Breast epithelium (tissue), 4 donors: Measurements from ENCODE around the gene SLC16A13. TPM values are rescaled to one million over a fixed set of nuclear protein-coding genes. Genes with fewer than 3 reads are reported as not detected.

ENCODE experiments used
- DNase-seq, 2 donors: peaks; one replicate each; pipeline ENCODE4 v3.0.0-alpha.2; 2019; ENCODE audit warnings: low spot score in 2 of 2
- H3K27ac ChIP-seq, 2 donors: fragments of 200-600 bp; sonication (generic) in 1 of 2; one replicate each; pipeline ENCODE4 v1.5.1; 2016 to 2019; ENCODE audit warnings: mild to moderate bottlenecking in 1 of 2
- H3K27me3 ChIP-seq, 2 donors: fragments of 200-600 bp; sonication (generic) in 1 of 2; one replicate each; pipeline versions ENCODE4 v1.5.1 to v1.6.0; 2017 to 2019; ENCODE audit warnings: control low read depth in 1 of 2, mild to moderate bottlenecking in 1 of 2
- H3K36me3 ChIP-seq: fragments of 200-600 bp; one replicate; pipeline ENCODE4 v1.5.1; 2019
- H3K4me1 ChIP-seq, 2 donors: fragments of 200-600 bp; sonication (generic); one replicate each; pipeline ENCODE4 v1.5.1; 2016 to 2019; ENCODE audit warnings: control low read depth in 1 of 2
- H3K4me3 ChIP-seq, 3 donors: fragments of 200-600 bp; sonication (generic); 1 replicate in 2 of 3; 2 replicates in 1 of 3; pipeline ENCODE4 v1.5.1; 2016 to 2019; ENCODE audit warnings: mild to moderate bottlenecking in 3 of 3, moderate library complexity in 2 of 3
- H3K9me3 ChIP-seq, 2 donors: fragments of 200-600 bp; sonication (generic) in 1 of 2; one replicate each; pipeline ENCODE4 v1.5.1; 2016 to 2019; ENCODE audit warnings: control low read depth in 1 of 2
- CTCF ChIP-seq, 3 donors: fragments of 450-650 bp; IDR thresholded peaks; one replicate each; pipeline ENCODE4 v1.5.1; 2016 to 2017; ENCODE audit warnings: antibody characterized with exemption in 3 of 3, mild to moderate bottlenecking in 3 of 3, moderate library complexity in 3 of 3
- POLR2A ChIP-seq: fragments of 450-650 bp; IDR thresholded peaks from one replicate; pipeline ENCODE4 v1.6.1; 2016; ENCODE audit warnings: antibody characterized with exemption, mild to moderate bottlenecking, moderate library complexity
- POLR2AphosphoS5 ChIP-seq, 3 donors: sonication (generic); formaldehyde crosslinking; IDR thresholded peaks; one replicate each; pipeline ENCODE4 v1.6.1; 2017; ENCODE audit warnings: antibody characterized with exemption in 3 of 3
- intact Hi-C: fragments of 100-400 bp; cut with DNase I; formaldehyde crosslinking; loops from one replicate; pipeline ENCODE4 v1.15.1; 2023; ENCODE audit warnings: low total_unique reads
- total RNA-seq, 3 donors: library from RNA; depleted of rRNA; stranded (reverse); fragments of >200 nt; gene quantifications; one replicate each; pipeline ENCODE4 v1.1.0, GENCODE V29; 2016

The SLC16A13 gene
- total RNA-seq, 3 donors from 2014 or later = 0.32 to 3.5 (median 2.6) TPM

GRCh38 chr17:7016886-7017826 lies 18.7 kb upstream of the SLC16A13 start:
- intact Hi-C loops = no loop called here
- Histone ChIP-seq H3K4me3 (peak overlapping the region; percentile 67 to 84 (median 70)), H3K36me3 (no peaks in the 10 kb centered on the region), H3K27ac (peak overlapping the region; percentile 97 to 100), H3K27me3 (no peaks in the 10 kb centered on the region), H3K9me3 (no peaks in the 10 kb centered on the region), H3K4me1 (peaks cover 18 to 21% of the 10 kb centered on the region in 2 donors)
- TF ChIP-seq POLR2AphosphoS5 (IDR thresholded peaks at IDR 0.05) = no peak
- TF ChIP-seq CTCF (IDR thresholded peaks at IDR 0.05) = no peak
- no peak for TF ChIP-seq POLR2A
- DNase-seq = no peak

- intact Hi-C loops = no loop called here
- Histone ChIP-seq H3K4me1 (peaks cover 18 to 21% of the 10 kb centered on the region in 2 donors), H3K27me3 (no peaks in the 10 kb centered on the region), H3K36me3 (no peaks in the 10 kb centered on the region), H3K4me3 (peak overlapping the region; percentile 67 to 84 (median 70)), H3K9me3 (no peaks in the 10 kb centered on the region), H3K27ac (peak overlapping the region; percentile 97 to 100)
- DNase-seq = no peak
- no peak for TF ChIP-seq CTCF (IDR thresholded peaks at IDR 0.05)
- no peak for TF ChIP-seq POLR2AphosphoS5 (IDR thresholded peaks at IDR 0.05)
- no peak for TF ChIP-seq POLR2A
Observed at GRCh38 chr17:7017827-7018200, 18.0 kb upstream of the SLC16A13 start.

- peaks cover 15 to 21% of the 10 kb centered on the region in 2 donors for H3K4me1 ChIP-seq
- H3K36me3 ChIP-seq = no peaks in the 10 kb centered on the region
- peak overlapping the region; percentile 67 to 84 (median 70) for H3K4me3 ChIP-seq
- peak in 1 of 2 donors; percentile 69 for DNase-seq
- H3K9me3 ChIP-seq = no peaks in the 10 kb centered on the region
- intact Hi-C loops = no loop called here
- H3K27ac ChIP-seq = peak overlapping the region; percentile 97 to 100
- H3K27me3 ChIP-seq = no peaks in the 10 kb centered on the region
- TF ChIP-seq POLR2AphosphoS5 (IDR thresholded peaks at IDR 0.05) (peak; percentile 52 to 83 (median 67)), POLR2A (peak; percentile 82), CTCF (IDR thresholded peaks at IDR 0.05) (no peak)
Observed at GRCh38 chr17:7018331-7018964, 17.4 kb upstream of the SLC16A13 start.

GRCh38 chr17:7019367-7019766 lies 16.4 kb upstream of the SLC16A13 start:
- Histone ChIP-seq H3K9me3 (no peaks in the 10 kb centered on the region), H3K4me3 (peak overlapping the region; percentile 67 to 84 (median 70)), H3K27ac (peak overlapping the region; percentile 97 to 100), H3K4me1 (peaks cover 11 to 15% of the 10 kb centered on the region in 2 donors), H3K27me3 (no peaks in the 10 kb centered on the region), H3K36me3 (no peaks in the 10 kb centered on the region)
- no peak for TF ChIP-seq POLR2A
- TF ChIP-seq POLR2AphosphoS5 (IDR thresholded peaks at IDR 0.05) = no peak
- DNase-seq = no peak
- intact Hi-C loops = no loop called here

- DNase-seq = peak in 1 of 2 donors; percentile 65
- no peak for TF ChIP-seq CTCF (IDR thresholded peaks at IDR 0.05)
- peak; percentile 26 to 57 (median 32) for TF ChIP-seq POLR2AphosphoS5 (IDR thresholded peaks at IDR 0.05)
- no peak for TF ChIP-seq POLR2A
- no peaks in the 10 kb centered on the region for H3K36me3 ChIP-seq
- H3K27me3 ChIP-seq = no peaks in the 10 kb centered on the region
- intact Hi-C loops = no loop called here
- peaks cover 11 to 15% of the 10 kb centered on the region in 2 donors for H3K4me1 ChIP-seq
- peak overlapping the region; percentile 67 to 84 (median 70) for H3K4me3 ChIP-seq
- peak overlapping the region; percentile 97 to 100 for H3K27ac ChIP-seq
- H3K9me3 ChIP-seq = no peaks in the 10 kb centered on the region
Observed at GRCh38 chr17:7019839-7020519, 15.8 kb upstream of the SLC16A13 start.
